ENCODE data around the gene INMT. TPM values are rescaled to one million over a fixed set of nuclear protein-coding genes. Genes with fewer than 3 reads are reported as not detected.

Gene INMT
- total and polyA plus RNA-seq, 2 of the 8 experiments (the other 6 are each of a cell fraction or from before 2014, with no cell fraction given): 0.60 to 0.94 TPM

GRCh38 chr7:30722187-30722586 lies 29.7 kb upstream of the INMT start:
- H2BK12ac ChIP-seq (ENCODE audit: low read depth, low read length): no peak overlapping the region
- peaks cover 18 to 22% of the 10 kb centered on the region in 2 experiments for H3K9me3 ChIP-seq (ENCODE audit: insufficient read depth in 2 of 2, low read depth in 1 of 2, low read length in 1 of 2)
- no peaks in the 10 kb centered on the region for H3K79me2 ChIP-seq (ENCODE audit: control insufficient read depth in 1 of 2, insufficient read depth in 2 of 2, low read length in 2 of 2)
- no peaks in the 10 kb centered on the region for H3K36me3 ChIP-seq (ENCODE audit: control insufficient read depth in 2 of 4, insufficient read depth in 4 of 4, low read length in 3 of 4)
- FAIRE-seq (no peak), DNase-seq (ENCODE audit: low read depth in 1 of 2, low spot score in 2 of 2) (no peak)
- POLR2A ChIA-PET (ENCODE audit: partially characterized antibody): interaction anchor here (1.3 kb wide), 1 partner anchor 13 kb away, joined by 3 read pairs; no protein-coding TSS in a partner anchor
- no peak overlapping the region for H2BK15ac ChIP-seq (ENCODE audit: low read length)
- H3K79me1 ChIP-seq (ENCODE audit: low read depth, low read length): no peaks in the 10 kb centered on the region
- H4K20me1 ChIP-seq (replicated peaks in 1 of 2; ENCODE audit: control insufficient read depth in 1 of 2, insufficient read depth in 2 of 2, low read length in 2 of 2): no peaks in the 10 kb centered on the region
- H2BK20ac ChIP-seq (ENCODE audit: low read length): no peak overlapping the region
- H4K91ac ChIP-seq (replicated peaks; ENCODE audit: insufficient read length, low read length): no peak overlapping the region
- 85% methylated on average over 2 of the region's 2 CpGs; no CpG with 5 or more reads in 1 of the 2 experiments for WGBS, 2 experiments (ENCODE audit: extremely low coverage in 1 of 2, insufficient coverage in 1 of 2, insufficient read length in 1 of 2, insufficient replicate concordance in 2 of 2, low coverage in 1 of 2, low lambda C conversion rate in 2 of 2, missing lambda C conversion rate in 1 of 2)
- no peak overlapping the region for H2AFZ ChIP-seq (ENCODE audit: low read length)
- no peak overlapping the region for H3K4ac ChIP-seq (replicated peaks; ENCODE audit: insufficient read length, low read depth, low read length)
- no peak overlapping the region for H3K18ac ChIP-seq (ENCODE audit: extremely low read depth, low read length)
- H3K27me3 ChIP-seq (replicated peaks in 1 of 4; ENCODE audit: control insufficient read depth in 3 of 4, extremely low read depth in 1 of 4, insufficient read depth in 3 of 4, low read length in 3 of 4): no peaks in the 10 kb centered on the region; a peak in 2 of 7 replicates
- no peak overlapping the region for H3K14ac ChIP-seq (ENCODE audit: insufficient read length)
- no peak overlapping the region for H2BK5ac ChIP-seq (ENCODE audit: low read depth, low read length)
- H3K4me1 ChIP-seq (replicated peaks in 1 of 4; ENCODE audit: control insufficient read depth in 3 of 4, insufficient read depth in 4 of 4, low read length in 3 of 4): peaks cover 0 to 7% (median 3%) of the 10 kb centered on the region in 4 experiments; a peak in 3 of 7 replicates
- no peak overlapping the region for H3K4me3 ChIP-seq (ENCODE audit: extremely low read depth in 1 of 4, insufficient read depth in 2 of 4, low read depth in 3 of 4, low read length in 4 of 4)
- H2AK5ac ChIP-seq (ENCODE audit: low read depth, low read length): no peak overlapping the region
- H3K23ac ChIP-seq (ENCODE audit: insufficient read length): no peak overlapping the region
- CTCF ChIA-PET (ENCODE audit: partially characterized antibody): interaction anchor here (1.0 to 2.6 kb wide), 4 partner anchors 11 to 69 kb away, joined by 3 to 16 read pairs (median 4); no protein-coding TSS in a partner anchor
- H3K4me2 ChIP-seq (ENCODE audit: insufficient read depth in 1 of 2, low read depth in 2 of 2, low read length in 2 of 2): no peak overlapping the region
- no peak overlapping the region for H2BK120ac ChIP-seq (replicated peaks; ENCODE audit: low read depth, low read length)
- peaks cover 4% of the 10 kb centered on the region; the same call in 1 of the 2 replicates for H3K23me2 ChIP-seq (ENCODE audit: low read depth, low read length)
- no peak overlapping the region for H4K5ac ChIP-seq (ENCODE audit: insufficient read length, low read depth, low read length)
- H3K9ac ChIP-seq (replicated peaks in 1 of 4; ENCODE audit: extremely low read depth in 1 of 4, low read depth in 3 of 4, low read length in 3 of 4): no peak overlapping the region
- H3K56ac ChIP-seq (replicated peaks; ENCODE audit: insufficient read length, low read depth, low read length): no peak overlapping the region
- H3K27ac ChIP-seq (ENCODE audit: low read depth, low read length): no peak overlapping the region
- no peak overlapping the region for H4K8ac ChIP-seq (ENCODE audit: extremely low read depth, insufficient read depth, low read length)
- no peak for TF ChIP-seq NANOG (IDR thresholded peaks at IDR 0.05; ENCODE audit: insufficient read depth, low read depth, low read length, poor library complexity, severe bottlenecking)
- no peak for TF ChIP-seq SRF (IDR thresholded peaks at IDR 0.05; ENCODE audit: low read depth, low read length)
- no peak for TF ChIP-seq NRF1 (IDR thresholded peaks at IDR 0.05; ENCODE audit: low read depth, low read length)
- TF ChIP-seq TBP (IDR thresholded peaks at IDR 0.05; ENCODE audit: low read depth, low read length): no peak
- no peak for TF ChIP-seq SAP30 (IDR thresholded peaks at IDR 0.05; ENCODE audit: insufficient read depth, insufficient replicate concordance, low read length)
- no peak for TF ChIP-seq EZH2 (IDR thresholded peaks at IDR 0.05; ENCODE audit: low read depth, low read length, severe bottlenecking)
- no peak for TF ChIP-seq GTF2F1 (IDR thresholded peaks at IDR 0.05; ENCODE audit: borderline replicate concordance, low read depth, low read length)
- TF ChIP-seq TEAD4 (IDR thresholded peaks at IDR 0.05; ENCODE audit: low read depth, low read length): no peak
- TF ChIP-seq MAX (IDR thresholded peaks at IDR 0.05): no peak
- TF ChIP-seq CBX8 (IDR thresholded peaks at IDR 0.05; ENCODE audit: borderline replicate concordance, low read depth, low read length): no peak
- no peak for TF ChIP-seq HDAC6 (IDR thresholded peaks at IDR 0.05; ENCODE audit: low read depth, low read length)
- no peak for TF ChIP-seq KDM5A (IDR thresholded peaks at IDR 0.05; ENCODE audit: low read length)
- no peak for TF ChIP-seq SP2 (IDR thresholded peaks at IDR 0.05; ENCODE audit: low read length)
- no peak for TF ChIP-seq BACH1 (IDR thresholded peaks at IDR 0.05; ENCODE audit: low read length)
